HG03025 (cell line): Measurements from ENCODE around the gene PTPN23.
"Not testable (repeated sequence)": the region's sequence is repeated elsewhere in the genome, so short reads cannot be mapped to it uniquely, and the experiment has no call there.

Experiments used
- ATAC-seq: cut with Tn5 transposase; IDR thresholded peaks from one replicate; pipeline ENCODE4 v1.9.1; 2021; ENCODE audit warnings: mild to moderate bottlenecking, moderate library complexity; ENCODE audit not compliant: unreplicated experiment, low FRiP score

PTPN23 gene, protein sequence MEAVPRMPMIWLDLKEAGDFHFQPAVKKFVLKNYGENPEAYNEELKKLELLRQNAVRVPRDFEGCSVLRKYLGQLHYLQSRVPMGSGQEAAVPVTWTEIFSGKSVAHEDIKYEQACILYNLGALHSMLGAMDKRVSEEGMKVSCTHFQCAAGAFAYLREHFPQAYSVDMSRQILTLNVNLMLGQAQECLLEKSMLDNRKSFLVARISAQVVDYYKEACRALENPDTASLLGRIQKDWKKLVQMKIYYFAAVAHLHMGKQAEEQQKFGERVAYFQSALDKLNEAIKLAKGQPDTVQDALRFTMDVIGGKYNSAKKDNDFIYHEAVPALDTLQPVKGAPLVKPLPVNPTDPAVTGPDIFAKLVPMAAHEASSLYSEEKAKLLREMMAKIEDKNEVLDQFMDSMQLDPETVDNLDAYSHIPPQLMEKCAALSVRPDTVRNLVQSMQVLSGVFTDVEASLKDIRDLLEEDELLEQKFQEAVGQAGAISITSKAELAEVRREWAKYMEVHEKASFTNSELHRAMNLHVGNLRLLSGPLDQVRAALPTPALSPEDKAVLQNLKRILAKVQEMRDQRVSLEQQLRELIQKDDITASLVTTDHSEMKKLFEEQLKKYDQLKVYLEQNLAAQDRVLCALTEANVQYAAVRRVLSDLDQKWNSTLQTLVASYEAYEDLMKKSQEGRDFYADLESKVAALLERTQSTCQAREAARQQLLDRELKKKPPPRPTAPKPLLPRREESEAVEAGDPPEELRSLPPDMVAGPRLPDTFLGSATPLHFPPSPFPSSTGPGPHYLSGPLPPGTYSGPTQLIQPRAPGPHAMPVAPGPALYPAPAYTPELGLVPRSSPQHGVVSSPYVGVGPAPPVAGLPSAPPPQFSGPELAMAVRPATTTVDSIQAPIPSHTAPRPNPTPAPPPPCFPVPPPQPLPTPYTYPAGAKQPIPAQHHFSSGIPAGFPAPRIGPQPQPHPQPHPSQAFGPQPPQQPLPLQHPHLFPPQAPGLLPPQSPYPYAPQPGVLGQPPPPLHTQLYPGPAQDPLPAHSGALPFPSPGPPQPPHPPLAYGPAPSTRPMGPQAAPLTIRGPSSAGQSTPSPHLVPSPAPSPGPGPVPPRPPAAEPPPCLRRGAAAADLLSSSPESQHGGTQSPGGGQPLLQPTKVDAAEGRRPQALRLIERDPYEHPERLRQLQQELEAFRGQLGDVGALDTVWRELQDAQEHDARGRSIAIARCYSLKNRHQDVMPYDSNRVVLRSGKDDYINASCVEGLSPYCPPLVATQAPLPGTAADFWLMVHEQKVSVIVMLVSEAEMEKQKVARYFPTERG (N-terminal part only)

GRCh38 chr3:47380601-47381316 lies at the start of gene PTPN23:
PTPN23 (plus strand) TSS chr3:47381021; CDS start chr3:47381097, 76 bp downstream.
- ATAC-seq, result peak; percentile 71

- ATAC-seq, result no peak
Measured at GRCh38 chr3:47333907-47334306, 46.9 kb upstream of the PTPN23 start.

- no peak for ATAC-seq
Measured at GRCh38 chr3:47337656-47338055, 43.2 kb upstream of the PTPN23 start.

DNA sequence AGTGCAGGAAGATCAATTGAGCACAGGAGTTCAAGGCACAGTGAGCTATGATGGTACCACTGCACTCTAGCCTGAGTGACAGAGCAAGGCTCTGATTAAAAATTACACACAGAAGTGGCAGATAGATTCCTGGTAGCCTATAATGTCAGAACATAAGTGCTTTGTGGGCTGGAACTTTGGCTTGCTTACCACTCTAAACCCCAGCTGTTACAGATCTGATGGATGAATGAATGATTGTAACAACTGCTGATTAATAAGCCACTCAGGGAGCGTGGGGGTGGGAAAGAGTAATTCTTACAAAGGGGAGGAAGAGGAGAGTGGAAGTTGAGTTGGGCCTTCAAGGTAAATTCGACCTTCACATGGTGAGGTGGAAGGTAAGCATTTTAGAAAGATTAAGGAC lies 40.9 kb upstream of the PTPN23 start:
- ATAC-seq, result no peak

GRCh38 chr3:47340866-47341265 lies 40.0 kb upstream of the PTPN23 start:
- ATAC-seq, result no peak

DNA sequence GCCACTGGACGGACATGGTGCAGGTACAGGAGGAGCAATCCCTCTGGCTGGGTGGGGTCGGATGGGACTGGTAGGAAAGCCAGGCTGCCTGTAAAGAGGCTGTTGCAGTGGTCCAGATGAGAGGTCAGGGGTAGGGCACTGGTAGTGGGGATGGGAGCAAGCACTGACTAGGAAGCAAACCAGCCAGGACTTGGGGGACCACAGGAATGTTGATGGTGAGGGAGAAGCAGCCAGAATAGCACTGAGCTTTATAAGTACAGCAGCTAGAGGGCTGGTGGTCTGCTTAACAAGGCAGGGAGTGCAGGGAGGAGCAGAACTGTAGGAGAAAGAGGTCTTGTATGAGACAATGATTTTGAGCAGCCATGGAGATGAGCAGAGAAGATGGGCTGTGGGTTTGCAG lies 38.7 kb upstream of the PTPN23 start:
- ATAC-seq, result no peak

GRCh38 chr3:47342812-47343211 lies 38.0 kb upstream of the PTPN23 start:
- no peak for ATAC-seq

GRCh38 chr3:47343471-47343971 lies 37.3 kb upstream of the PTPN23 start:
- no peak for ATAC-seq

GRCh38 chr3:47344971-47345370 lies 35.9 kb upstream of the PTPN23 start:
- ATAC-seq, result no peak

- ATAC-seq, result no peak
Measured at GRCh38 chr3:47347217-47347801, 33.5 kb upstream of the PTPN23 start.

DNA sequence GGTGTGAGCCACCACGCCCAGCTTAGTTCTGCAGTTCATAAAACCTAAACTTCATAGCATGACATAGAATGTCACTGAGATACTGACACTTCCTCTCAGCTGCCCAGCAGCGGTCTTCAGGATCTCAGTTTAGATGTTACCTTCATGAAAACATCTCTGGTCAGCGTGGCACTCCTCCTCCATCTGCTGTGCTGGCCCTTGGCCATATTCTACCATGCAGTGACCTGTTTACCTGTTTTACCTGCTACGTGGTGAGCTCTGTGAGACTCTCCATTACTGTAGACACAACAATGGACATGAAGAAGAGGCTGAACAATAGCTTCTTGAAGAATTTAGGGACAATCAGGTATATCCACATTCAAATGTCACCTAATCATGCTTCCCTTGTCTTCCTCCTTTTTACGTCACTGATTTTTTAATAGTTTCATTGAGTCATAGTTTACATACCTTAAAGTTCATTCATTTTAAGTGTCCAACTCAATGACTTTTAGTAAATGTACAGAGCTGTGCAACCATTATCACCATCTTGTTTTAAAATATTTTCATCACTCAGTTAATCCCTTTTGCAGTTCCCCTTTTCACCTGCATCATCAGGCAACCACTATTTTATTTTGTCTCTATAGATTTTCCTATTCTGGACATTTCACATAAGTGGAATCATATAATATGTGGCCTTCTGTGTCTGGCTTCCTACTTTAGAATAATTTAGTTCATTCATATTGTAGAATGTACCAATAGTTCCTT lies 32.2 kb upstream of the PTPN23 start:
- no peak for ATAC-seq

DNA sequence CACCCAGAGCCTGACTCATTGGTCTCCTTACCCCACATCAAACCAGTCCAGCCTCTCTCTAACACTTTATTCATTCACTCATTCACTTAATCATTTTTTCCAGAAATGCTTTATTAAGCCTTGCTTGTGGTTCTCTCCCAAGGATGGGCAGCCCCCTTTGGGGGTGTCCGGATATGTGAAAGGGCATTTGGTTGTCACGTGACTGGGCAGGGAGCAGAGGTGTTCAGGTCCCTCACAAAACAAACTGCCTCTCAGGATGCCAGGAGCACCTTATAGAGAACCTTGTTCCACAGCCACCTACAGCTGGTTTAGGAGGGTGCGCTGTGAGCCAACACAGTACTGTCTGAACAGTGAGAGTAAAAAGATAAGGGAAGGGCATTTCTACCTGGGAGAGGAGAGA lies 25.8 kb upstream of the PTPN23 start:
- no peak for ATAC-seq

GRCh38 chr3:47356201-47356600 lies 24.6 kb upstream of the PTPN23 start:
- ATAC-seq, result no peak

DNA sequence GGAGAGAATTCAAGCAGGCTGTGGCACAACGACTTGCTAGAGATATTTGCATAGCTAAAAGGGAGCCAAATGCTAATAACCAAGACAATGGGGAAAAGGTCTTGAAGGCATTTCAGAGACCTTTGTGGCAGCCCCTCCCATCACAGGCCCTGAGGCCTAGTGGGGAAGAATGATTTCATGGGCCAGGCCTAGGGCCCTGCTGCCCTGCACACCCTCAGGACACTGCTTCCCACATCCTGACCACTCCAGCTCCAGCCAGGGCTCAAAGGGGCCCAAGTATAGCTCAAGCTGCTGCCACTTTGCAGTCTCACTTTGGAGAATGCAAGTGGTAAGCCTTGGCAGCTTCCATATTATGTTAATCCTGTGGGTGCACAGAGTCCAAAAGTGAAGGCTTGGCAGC lies 21.5 kb upstream of the PTPN23 start:
- ATAC-seq, result no peak

- not testable (repeated sequence) for ATAC-seq
Measured at GRCh38 chr3:47360110-47360517, 20.7 kb upstream of the PTPN23 start.

GRCh38 chr3:47362701-47363100 lies 18.1 kb upstream of the PTPN23 start:
- ATAC-seq, result no peak

DNA sequence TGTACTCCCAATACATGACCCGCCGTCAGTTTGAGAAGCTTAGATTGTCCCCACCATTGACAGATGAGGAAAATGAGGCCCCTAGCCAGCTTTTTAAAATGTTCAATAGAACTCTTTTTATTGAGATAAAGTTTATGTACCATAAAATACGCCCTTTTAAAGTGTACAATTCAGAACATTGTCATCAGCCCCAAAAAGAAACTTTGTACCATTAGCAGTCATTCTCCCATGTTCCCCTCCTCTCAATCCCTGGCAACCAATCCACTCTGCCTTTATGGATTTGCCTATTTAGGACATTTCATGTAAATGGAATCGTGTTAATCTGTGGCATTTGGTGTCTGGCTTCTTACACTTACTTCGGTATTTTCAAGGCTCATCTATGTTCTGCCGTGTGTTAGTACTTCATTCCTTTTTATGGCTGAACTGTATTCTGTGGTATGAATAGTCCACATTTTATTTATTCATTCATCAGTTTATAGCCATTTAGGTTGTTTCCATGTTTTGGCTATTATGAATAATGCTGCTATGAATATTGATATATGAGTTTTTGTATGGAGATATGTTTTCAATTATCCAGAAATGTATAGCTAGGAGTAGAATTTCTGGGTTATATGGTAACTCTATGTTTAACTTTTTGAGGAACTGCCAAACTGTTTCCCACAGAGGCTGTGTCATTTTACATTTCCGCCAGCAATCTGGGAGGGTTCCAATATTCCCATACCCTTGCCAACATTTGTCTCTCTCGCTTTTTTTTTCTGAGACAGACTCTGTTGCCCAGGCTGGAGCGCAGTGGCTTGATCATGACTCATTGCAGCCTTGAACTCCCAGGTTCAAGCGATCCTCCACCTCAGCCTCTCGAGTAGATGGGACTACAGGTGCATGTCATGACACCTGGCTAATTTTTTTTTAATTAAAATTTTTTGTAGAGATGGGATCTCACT lies 15.3 kb upstream of the PTPN23 start:
- no peak for ATAC-seq

GRCh38 chr3:47366833-47367232 lies 14.0 kb upstream of the PTPN23 start:
- no peak for ATAC-seq
